ENCODE measurements around the gene ITGA2.

Gene ITGA2

DNA sequence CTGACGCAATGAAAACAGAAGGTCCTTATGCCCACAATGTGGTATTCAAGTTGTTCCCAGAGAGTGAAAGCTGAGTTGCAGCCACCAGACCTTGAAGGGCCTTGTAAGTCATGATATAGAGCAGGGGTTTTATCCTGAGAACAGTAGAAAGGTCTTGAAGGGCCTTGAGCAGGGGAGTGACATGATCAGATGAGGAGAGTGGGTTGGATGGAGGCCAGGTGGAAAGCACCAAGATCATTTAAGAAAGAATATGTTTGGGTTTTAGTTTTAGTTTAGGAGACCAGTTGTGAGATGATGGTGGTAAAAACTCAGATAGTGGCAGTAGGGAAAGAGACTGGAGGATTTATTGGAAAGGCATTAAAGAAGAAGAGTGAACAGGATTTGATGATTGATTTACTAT is 5.9 kb downstream of the ITGA2 start:
- TF ChIP-seq, protein P1, sequence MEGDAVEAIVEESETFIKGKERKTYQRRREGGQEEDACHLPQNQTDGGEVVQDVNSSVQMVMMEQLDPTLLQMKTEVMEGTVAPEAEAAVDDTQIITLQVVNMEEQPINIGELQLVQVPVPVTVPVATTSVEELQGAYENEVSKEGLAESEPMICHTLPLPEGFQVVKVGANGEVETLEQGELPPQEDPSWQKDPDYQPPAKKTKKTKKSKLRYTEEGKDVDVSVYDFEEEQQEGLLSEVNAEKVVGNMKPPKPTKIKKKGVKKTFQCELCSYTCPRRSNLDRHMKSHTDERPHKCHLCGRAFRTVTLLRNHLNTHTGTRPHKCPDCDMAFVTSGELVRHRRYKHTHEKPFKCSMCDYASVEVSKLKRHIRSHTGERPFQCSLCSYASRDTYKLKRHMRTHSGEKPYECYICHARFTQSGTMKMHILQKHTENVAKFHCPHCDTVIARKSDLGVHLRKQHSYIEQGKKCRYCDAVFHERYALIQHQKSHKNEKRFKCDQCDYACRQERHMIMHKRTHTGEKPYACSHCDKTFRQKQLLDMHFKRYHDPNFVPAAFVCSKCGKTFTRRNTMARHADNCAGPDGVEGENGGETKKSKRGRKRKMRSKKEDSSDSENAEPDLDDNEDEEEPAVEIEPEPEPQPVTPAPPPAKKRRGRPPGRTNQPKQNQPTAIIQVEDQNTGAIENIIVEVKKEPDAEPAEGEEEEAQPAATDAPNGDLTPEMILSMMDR (IDR thresholded peaks at IDR 0.05; ENCODE audit: low read length, missing control alignments) = no peak
- no peak overlapping the region for H3K4me3 ChIP-seq (replicated peaks; ENCODE audit: low read depth, low read length)
- no peak for DNase-seq (ENCODE audit: low read depth)

DNA sequence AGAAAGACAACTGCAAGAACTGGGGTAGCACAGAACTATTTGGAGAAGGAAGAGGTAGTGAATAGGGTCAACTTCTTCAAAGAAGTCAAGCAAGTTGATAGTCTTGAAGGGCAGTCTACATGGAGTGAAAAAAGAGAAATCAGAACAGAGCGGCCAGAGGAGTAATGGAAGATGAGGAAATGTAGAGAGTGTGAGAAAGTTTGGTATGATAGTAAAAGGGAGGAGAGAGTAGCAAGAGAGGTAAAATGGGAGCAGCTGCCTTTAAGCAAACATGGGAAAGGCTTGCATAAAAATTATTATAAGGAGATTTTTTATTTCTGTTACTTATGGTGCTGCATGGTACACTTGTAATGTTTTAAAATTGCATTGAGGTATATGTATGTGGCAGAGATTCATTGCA is 6.8 kb downstream of the ITGA2 start:
- TF ChIP-seq, protein P1 (IDR thresholded peaks at IDR 0.05; ENCODE audit: low read length, missing control alignments) = no peak
- no peak overlapping the region for H3K4me3 ChIP-seq (replicated peaks; ENCODE audit: low read depth, low read length)
- DNase-seq (ENCODE audit: low read depth) = no peak

DNA sequence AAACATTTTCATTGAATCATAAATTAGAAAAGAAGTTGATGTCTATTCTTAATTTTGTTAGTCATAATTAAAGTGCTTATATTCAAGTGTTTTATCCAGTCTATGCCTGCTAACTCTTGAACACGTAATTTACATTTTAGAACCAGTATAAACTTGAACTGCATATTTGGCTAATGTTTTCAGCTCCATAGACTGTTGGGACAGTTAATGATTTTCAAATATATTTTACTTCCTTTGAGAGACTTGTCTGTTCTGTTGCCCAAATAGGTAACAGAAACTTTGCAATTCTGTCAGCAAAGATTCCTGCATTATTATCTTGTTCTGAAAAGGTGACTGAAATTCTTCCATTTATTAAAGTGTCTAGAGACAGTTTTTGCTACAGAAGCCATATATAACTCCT is 7.8 kb downstream of the ITGA2 start:
- no peak overlapping the region for H3K4me3 ChIP-seq (replicated peaks; ENCODE audit: low read depth, low read length)
- no peak for DNase-seq (ENCODE audit: low read depth)
- TF ChIP-seq, protein P1 (IDR thresholded peaks at IDR 0.05; ENCODE audit: low read length, missing control alignments) = no peak

DNA sequence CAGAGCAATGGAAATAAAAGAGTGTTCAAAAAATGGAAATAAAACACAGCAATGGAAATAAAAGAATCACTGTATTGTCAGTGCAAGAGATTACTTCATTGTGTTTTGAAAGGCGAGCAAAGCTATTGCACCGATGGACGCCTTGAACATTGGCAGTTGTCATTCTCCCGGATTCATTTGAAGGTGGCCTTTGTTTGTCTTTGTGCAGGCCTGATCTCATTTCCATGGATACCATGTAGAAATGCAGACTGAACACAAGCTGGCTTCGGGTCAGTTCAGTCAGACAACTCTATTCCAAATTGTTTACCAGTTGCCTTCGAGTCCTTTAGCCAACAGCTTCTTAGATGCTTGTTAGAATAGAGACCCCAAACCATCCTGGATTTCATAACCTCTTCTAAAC is 8.3 kb downstream of the ITGA2 start:
- H3K4me3 ChIP-seq (replicated peaks; ENCODE audit: low read depth, low read length) = no peak overlapping the region
- TF ChIP-seq, protein P1 (IDR thresholded peaks at IDR 0.05; ENCODE audit: low read length, missing control alignments) = no peak
- no peak for DNase-seq (ENCODE audit: low read depth)

DNA sequence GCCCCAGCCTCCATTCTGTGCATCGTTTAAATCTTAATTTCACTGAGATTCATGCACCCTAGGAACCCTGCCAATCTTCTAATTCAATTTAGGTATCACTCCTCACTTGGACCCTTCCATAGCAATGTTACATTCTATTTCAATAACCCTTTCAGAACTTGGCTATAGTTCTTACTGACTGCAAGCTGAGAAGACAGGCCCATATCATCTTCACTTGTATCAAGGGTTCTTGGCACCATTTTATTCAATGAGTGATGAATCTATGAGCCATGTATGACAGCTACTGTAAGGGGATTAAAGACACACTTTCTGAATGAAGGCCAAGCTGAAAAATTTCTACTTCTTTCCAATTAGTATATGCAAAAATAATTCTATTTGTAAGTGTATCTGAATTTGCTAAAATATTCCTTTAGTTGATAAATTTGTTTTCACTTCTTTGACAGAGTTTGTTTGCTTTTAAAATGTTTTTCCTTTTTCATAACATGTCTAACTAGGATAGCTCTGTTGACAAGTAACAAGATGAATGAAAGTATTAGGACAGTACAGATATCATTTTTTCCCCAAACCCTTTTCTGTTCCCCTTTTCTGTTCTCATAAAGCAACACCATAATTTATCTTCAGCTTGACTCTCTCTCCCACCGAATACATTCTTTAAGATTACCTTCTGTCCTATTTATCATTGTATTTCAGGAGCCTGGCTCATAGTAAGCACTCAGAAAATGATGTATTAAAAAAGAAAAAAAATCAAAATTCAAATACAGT is 9.6 kb downstream of the ITGA2 start:
- TF ChIP-seq, protein P1 (IDR thresholded peaks at IDR 0.05; ENCODE audit: low read length, missing control alignments) = no peak
- no peak overlapping the region for H3K4me3 ChIP-seq (replicated peaks; ENCODE audit: low read depth, low read length)
- no peak for DNase-seq (ENCODE audit: low read depth)

DNA sequence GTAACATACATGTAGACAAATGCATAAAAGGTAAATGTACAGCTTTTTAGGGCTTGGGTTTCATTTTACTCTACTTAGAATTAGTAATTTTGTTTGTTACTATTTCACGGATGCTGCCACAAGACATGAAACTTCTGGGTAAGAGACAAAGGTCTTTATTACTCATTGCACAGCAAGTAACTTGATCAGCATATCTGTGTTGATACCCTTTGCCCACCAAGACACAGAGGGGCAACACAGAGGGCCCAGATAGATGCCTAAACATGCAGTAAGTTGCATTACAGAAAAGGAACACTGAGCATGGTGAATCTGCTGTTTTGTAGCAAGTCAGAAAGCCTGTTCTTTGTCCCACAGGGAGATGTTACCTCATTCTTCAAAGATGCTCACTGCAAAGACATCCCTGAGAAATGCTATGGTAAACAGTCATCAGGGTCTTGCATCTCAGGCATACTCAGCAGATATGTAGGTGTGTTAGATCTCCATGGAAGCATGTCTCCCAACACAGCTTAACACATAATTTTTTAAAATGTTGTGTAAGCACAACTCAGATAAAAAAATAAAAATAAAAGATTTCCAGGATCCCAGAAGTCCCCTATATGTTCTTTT is 10.3 kb downstream of the ITGA2 start:
- peak; percentile 59 for DNase-seq (ENCODE audit: low read depth)
- TF ChIP-seq, protein P1 (IDR thresholded peaks at IDR 0.05; ENCODE audit: low read length, missing control alignments) = no peak
- no peak overlapping the region for H3K4me3 ChIP-seq (replicated peaks; ENCODE audit: low read depth, low read length)

DNA sequence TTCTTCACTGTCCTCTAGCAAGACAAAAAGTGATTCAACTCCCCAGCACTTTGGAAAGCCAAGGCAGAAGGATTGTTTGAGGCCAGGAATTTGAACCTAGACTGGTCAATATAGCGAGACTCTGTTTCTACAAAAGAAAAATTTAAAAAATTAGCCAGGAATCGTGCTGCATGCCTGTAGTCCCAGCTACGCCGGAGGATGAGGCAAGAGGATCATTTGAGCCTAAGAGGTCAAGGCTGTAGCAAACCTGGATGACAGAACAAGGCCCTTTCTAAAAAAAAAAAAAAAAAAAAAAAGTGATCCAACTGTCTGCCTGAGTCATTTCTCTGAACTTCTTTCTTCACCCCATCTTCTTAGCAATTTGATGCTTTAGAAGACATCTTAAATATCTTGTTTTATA is 12.4 kb downstream of the ITGA2 start:
- TF ChIP-seq, protein P1 (IDR thresholded peaks at IDR 0.05; ENCODE audit: low read length, missing control alignments) = no peak
- no peak for DNase-seq (ENCODE audit: low read depth)
- no peak overlapping the region for H3K4me3 ChIP-seq (replicated peaks; ENCODE audit: low read depth, low read length)

Data from fibroblast of pulmonary artery (primary cell).